DOHH2 (cell line): ENCODE data around the gene BTBD2.

Source experiments
- H3F3A ChIP-seq: fragments of 200-600 bp; sonication (generic), shearing (Covaris generic); 2 replicates; pipeline ENCODE4 v1.6.0; 2016; ENCODE audit warnings: antibody characterized with exemption, mild to moderate bottlenecking; ENCODE audit not compliant: control insufficient read depth, insufficient read depth
- H3K27ac ChIP-seq: fragments of 200-600 bp; sonication (generic); 2 replicates; pipeline ENCODE4 v1.5.1; 2014; ENCODE audit warnings: low read depth, mild to moderate bottlenecking, low read length, moderate library complexity
- H3K27me3 ChIP-seq: fragments of 200-600 bp; sonication (generic); 2 replicates; pipeline ENCODE4 v1.6.1; 2014; ENCODE audit warnings: mild to moderate bottlenecking, low read length, mixed read lengths; ENCODE audit not compliant: control insufficient read depth
- H3K36me3 ChIP-seq: fragments of 200-600 bp; sonication (generic); 2 replicates; pipeline ENCODE4 v1.6.1; 2014; ENCODE audit warnings: mild to moderate bottlenecking, low read length, moderate library complexity, mixed read lengths; ENCODE audit not compliant: control insufficient read depth
- H3K4me1 ChIP-seq: fragments of 200-600 bp; sonication (generic); 2 replicates; pipeline ENCODE4 v1.6.1; 2014; ENCODE audit warnings: mild to moderate bottlenecking, low read length, mixed read lengths; ENCODE audit not compliant: control insufficient read depth
- H3K4me2 ChIP-seq: fragments of 200-600 bp; sonication (generic); 2 replicates; pipeline ENCODE4 v1.6.0; 2014; ENCODE audit warnings: mild to moderate bottlenecking, low read length, moderate library complexity
- H3K4me3 ChIP-seq: fragments of 200-600 bp; sonication (generic); 2 replicates; pipeline ENCODE4 v1.5.1; 2014; ENCODE audit warnings: mild to moderate bottlenecking, low read length, mixed read lengths
- H3K79me2 ChIP-seq: fragments of 200-600 bp; sonication (generic); 2 replicates; pipeline ENCODE4 v1.6.1; 2014; ENCODE audit warnings: mild to moderate bottlenecking, low read length, mixed read lengths; ENCODE audit not compliant: control insufficient read depth
- H3K9me2 ChIP-seq: fragments of 200-600 bp; sonication (generic); replicated peaks from 2 replicates; pipeline ENCODE4 v1.6.1; 2014; ENCODE audit warnings: mild to moderate bottlenecking, low read length, mixed read lengths; ENCODE audit not compliant: control insufficient read depth
- H3K9me3 ChIP-seq: fragments of 200-600 bp; sonication (generic); 2 replicates; pipeline ENCODE4 v1.6.1; 2014; ENCODE audit warnings: antibody characterized with exemption, low read length, mixed read lengths; ENCODE audit not compliant: control insufficient read depth, insufficient read depth
- H4K20me1 ChIP-seq: fragments of 200-600 bp; sonication (generic); 2 replicates; pipeline ENCODE4 v1.6.0; 2014; ENCODE audit warnings: low read depth, mild to moderate bottlenecking, antibody characterized with exemption, low read length, moderate library complexity; ENCODE audit not compliant: control insufficient read depth, insufficient read depth
- CTCF ChIP-seq: fragments of 200-600 bp; sonication (generic); IDR thresholded peaks from one replicate; pipeline ENCODE4 v1.5.1; 2014; ENCODE audit warnings: antibody characterized with exemption, mild to moderate bottlenecking, low read depth, low read length; ENCODE audit not compliant: poor library complexity, severe bottlenecking
- EZH2phosphoT487 ChIP-seq: fragments of 200-600 bp; sonication (generic); IDR thresholded peaks from 2 replicates; pipeline ENCODE4 v1.6.1; 2017; ENCODE audit warnings: borderline replicate concordance, mild to moderate bottlenecking, antibody characterized with exemption, low read length, moderate library complexity, mixed read lengths

Gene BTBD2

GRCh38 chr19:1986357-1987162 lies 29.0 kb downstream of the BTBD2 start:
- Histone ChIP-seq H3K9me2 (no peaks in the 10 kb centered on the region), H3F3A (no peaks in the 10 kb centered on the region; the same call in 1 of the 2 replicates), H3K36me3 (peaks cover 74% of the 10 kb centered on the region), H3K27ac (no peak overlapping the region), H3K4me2 (no peak overlapping the region), H4K20me1 (no peaks in the 10 kb centered on the region), H3K27me3 (no peaks in the 10 kb centered on the region), H3K4me1 (no peaks in the 10 kb centered on the region), H3K79me2 (no peaks in the 10 kb centered on the region), H3K9me3 (no peaks in the 10 kb centered on the region), H3K4me3 (no peak overlapping the region)
- no peak for TF ChIP-seq CTCF
- TF ChIP-seq EZH2phosphoT487: no peak

- no peaks in the 10 kb centered on the region; the same call in 1 of the 2 replicates for H3F3A ChIP-seq
- H3K36me3 ChIP-seq: peaks cover 71% of the 10 kb centered on the region
- no peak for TF ChIP-seq EZH2phosphoT487
- TF ChIP-seq CTCF: no peak
- H3K4me2 ChIP-seq: no peak overlapping the region
- no peaks in the 10 kb centered on the region for H3K9me3 ChIP-seq
- H4K20me1 ChIP-seq: no peaks in the 10 kb centered on the region
- no peaks in the 10 kb centered on the region for H3K27me3 ChIP-seq
- H3K4me3 ChIP-seq: no peak overlapping the region
- H3K9me2 ChIP-seq: no peaks in the 10 kb centered on the region
- H3K4me1 ChIP-seq: no peaks in the 10 kb centered on the region
- H3K79me2 ChIP-seq: no peaks in the 10 kb centered on the region
- no peak overlapping the region for H3K27ac ChIP-seq
Measured at GRCh38 chr19:1985588-1986356, 29.7 kb downstream of the BTBD2 start.

GRCh38 chr19:1984357-1984756 lies 31.2 kb downstream of the BTBD2 start:
- Histone ChIP-seq H3K27ac (no peak overlapping the region), H3K4me3 (no peak overlapping the region), H3K4me2 (no peak overlapping the region), H3K79me2 (no peaks in the 10 kb centered on the region), H3K27me3 (no peaks in the 10 kb centered on the region), H3K9me2 (no peaks in the 10 kb centered on the region), H3K36me3 (peaks cover 69% of the 10 kb centered on the region), H4K20me1 (no peaks in the 10 kb centered on the region), H3K9me3 (no peaks in the 10 kb centered on the region), H3F3A (no peaks in the 10 kb centered on the region; the same call in 1 of the 2 replicates), H3K4me1 (no peaks in the 10 kb centered on the region)
- no peak for TF ChIP-seq CTCF
- TF ChIP-seq EZH2phosphoT487: no peak
